GM18505 (cell line): ENCODE data around the gene AIPL1.
"Not testable (repeated sequence)": the region's sequence is repeated elsewhere in the genome, so short reads cannot be mapped to it uniquely, and the experiment has no call there.

Experiments
- ATAC-seq: cut with Tn5 transposase; IDR thresholded peaks from one replicate; pipeline ENCODE4 v1.9.1; 2021; ENCODE audit not compliant: unreplicated experiment
- POLR2A ChIP-seq: IDR thresholded peaks from 4 replicates; pipeline ENCODE4 v1.6.1; 2011; ENCODE audit warnings: borderline replicate concordance; ENCODE audit not compliant: insufficient read depth, insufficient read length; ENCODE audit errors: extremely low read depth

The AIPL1 gene

DNA sequence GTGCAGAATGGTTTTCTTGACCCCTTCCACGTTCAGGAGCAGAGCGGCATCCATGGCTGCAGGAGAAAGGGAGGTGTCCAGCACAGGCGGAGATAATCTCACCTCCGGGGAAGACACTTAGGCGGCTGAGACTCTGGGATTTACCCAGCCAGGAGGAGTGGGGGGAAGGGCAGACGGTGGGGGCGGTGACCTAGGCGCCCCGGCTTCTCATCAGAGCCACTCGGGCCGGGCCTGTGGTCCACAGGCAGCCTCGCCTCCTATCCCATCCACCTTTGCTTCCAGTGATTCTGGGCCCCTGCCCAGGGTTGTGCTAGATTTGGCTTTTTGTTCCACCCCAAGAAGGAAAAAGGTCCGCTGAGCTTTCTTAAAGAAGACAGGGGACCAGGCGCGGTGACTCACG lies at the start of gene AIPL1:
Gene AIPL1 (minus strand): TSS at position 71 of the 400 bp plus-strand sequence. CDS start 17 bp downstream, at position 54.
- no peak for ATAC-seq
- no peak for TF ChIP-seq POLR2A

GRCh38 chr17:6483507-6483906 lies 48.6 kb upstream of the AIPL1 start:
- no peak for ATAC-seq
- no peak for TF ChIP-seq POLR2A

DNA sequence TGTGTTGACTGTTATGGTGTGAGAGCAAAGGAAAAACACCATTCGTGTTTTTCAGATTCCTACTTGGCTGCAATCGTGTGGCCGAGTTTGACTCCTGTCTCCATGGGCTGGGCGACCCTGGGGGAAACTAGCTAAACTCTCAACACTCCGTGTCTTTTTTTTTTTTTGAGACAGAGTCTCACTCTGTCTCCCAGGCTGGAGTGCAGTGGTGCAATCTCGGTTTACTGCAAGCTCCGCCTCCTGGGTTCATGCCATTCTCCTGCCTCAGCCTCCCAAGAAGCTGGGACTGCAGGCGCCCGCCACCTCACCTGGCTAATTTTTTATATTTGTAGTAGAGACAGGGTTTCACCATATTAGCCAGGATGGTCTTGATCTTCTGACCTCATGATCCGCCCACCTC lies 47.9 kb upstream of the AIPL1 start:
- not testable (repeated sequence) for ATAC-seq

GRCh38 chr17:6482105-6482455 lies 47.2 kb upstream of the AIPL1 start:
- no peak for TF ChIP-seq POLR2A
- no peak for ATAC-seq

GRCh38 chr17:6480303-6480675 lies 45.4 kb upstream of the AIPL1 start:
- ATAC-seq: no peak
- TF ChIP-seq POLR2A: no peak

DNA sequence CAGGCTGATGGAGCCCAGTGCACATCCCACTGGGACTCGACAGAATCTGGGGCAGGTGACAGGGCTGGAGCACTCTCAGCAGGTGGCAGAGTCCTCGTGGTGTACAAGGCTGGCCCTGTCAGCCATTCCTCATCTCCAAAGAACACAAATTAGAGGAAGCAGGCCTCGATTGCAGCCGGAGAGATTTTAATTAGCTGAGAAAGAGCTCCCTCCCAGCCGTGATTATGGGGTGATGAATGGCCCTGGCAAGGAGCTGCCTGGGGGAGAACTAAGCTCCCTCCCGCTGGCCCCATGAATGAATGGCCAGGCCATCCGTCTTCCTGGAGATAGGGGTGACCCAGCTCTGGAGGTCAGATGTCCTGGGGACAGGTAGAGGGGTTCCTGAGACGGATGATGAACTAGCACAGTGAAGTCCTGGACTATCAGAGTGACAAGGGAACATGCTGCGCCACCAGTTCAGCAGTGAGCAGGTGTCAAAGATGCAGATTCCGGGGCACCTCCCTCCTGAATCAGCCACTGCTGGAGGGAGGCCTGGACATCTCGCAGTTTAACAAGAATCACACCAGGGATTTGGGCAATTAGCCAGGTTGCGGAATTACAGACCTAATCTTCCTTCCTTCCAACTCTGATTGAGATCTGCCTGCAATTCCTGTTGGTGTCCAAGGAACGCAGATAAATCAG lies 44.8 kb upstream of the AIPL1 start:
- no peak for ATAC-seq
- no peak for TF ChIP-seq POLR2A

DNA sequence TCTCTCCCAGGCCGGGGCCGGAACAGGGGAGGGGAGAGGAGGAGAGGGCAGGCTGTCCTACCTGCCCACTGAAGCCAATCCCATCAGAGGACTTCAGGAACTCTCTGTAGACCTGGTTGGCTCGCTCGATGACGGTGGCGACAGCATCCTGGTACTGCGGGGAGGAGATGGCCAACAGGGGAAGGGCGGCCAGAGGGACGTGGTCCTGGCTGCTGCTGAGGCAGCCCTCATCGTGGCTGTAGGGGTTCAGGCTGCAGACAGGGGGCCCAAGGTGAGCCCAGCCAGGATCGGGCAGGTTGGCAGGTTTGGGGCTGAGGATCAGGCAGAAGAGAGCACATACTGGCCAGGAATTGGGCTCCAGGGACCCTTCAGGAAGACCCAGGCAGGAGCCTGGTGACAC lies 43.6 kb upstream of the AIPL1 start:
- ATAC-seq: no peak
- TF ChIP-seq POLR2A: no peak

GRCh38 chr17:6477831-6478383 lies 43.0 kb upstream of the AIPL1 start:
- no peak for ATAC-seq
- TF ChIP-seq POLR2A: no peak

- no peak for ATAC-seq
- no peak for TF ChIP-seq POLR2A
These were observed 41.9 kb upstream of the AIPL1 start for GRCh38 chr17:6476810-6477179.

- ATAC-seq: no peak
- TF ChIP-seq POLR2A: no peak
These were observed 41.3 kb upstream of the AIPL1 start for GRCh38 chr17:6476076-6476809.

GRCh38 chr17:6475411-6475810 lies 40.5 kb upstream of the AIPL1 start:
- no peak for TF ChIP-seq POLR2A
- ATAC-seq: no peak

DNA sequence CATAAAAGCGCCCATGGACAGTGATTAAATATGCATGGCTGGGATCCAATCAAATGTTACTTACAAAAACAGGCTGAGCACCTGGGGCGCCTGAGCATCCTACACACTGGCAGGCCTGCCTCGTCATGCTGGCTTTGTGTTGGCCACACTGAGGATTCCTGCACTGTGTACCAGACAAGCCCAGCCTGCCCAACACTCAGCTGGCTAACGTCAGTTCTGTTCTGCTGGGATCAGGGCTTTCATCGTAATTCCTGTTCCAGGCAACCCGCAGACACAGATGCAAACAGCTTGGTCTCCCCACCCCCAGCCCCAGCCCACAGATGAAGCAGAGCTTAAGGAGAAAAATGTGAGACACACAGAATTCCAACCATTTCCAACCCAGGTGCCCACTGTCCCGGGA lies 40.0 kb upstream of the AIPL1 start:
- ATAC-seq: no peak
- TF ChIP-seq POLR2A: no peak

GRCh38 chr17:6474376-6474775 lies 39.5 kb upstream of the AIPL1 start:
- TF ChIP-seq POLR2A: no peak
- ATAC-seq: no peak

DNA sequence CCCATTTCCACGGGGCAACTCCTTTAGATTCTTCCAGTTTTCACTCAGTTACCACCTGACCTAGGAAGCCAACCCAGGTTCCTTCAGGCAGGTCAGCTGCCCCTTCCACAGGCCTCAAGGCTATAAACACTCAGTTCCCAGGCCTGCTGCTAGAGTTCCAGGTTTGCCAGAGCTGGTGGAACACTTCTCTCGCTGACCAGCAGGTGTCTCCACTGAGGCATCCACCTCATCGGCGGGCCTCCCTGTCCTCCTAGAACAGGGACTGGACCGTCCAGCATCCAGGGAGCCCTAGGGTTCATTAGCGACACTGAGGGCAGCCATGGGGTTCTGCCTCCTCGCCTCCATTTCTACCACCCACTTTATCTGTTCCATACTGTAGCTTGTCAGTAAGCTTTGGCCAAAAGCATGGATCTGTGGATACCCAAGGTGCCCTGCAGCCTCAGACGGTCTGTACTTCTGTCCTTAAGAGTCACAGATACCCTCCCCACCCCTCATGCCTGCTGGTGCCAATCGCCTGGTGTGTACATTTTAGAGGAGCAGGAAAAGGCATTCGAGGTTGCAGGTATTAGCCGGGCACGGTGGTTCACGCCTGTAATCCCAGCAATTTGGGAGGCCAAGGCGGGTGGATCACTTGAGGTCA lies 38.3 kb upstream of the AIPL1 start:
- no peak for TF ChIP-seq POLR2A
- no peak for ATAC-seq
